A673 (cell line): ENCODE results near the gene KRT72. TPM values are rescaled to one million over a fixed set of nuclear protein-coding genes. Genes with fewer than 3 reads are reported as not detected.
"Not testable (repeated sequence)": the region's sequence is repeated elsewhere in the genome, so short reads cannot be mapped to it uniquely, and the experiment has no call there.

ENCODE experiments used
- BruUV-seq: library from RNA; stranded (reverse); fragments of 400-500 nt; replicated peaks from 2 replicates; lab custom pipeline; 2021; lab: Mats Ljungman, UMichigan
- CTCF ChIA-PET: fragments of 300-600 bp; sonication (Branson Sonifier 250); formaldehyde crosslinking; loops from one replicate; lab custom pipeline; 2022; ENCODE audit warnings: antibody characterized with exemption; lab: Charles Lee
- POLR2A ChIA-PET: fragments of 300-600 bp; sonication (Branson Sonifier 250); formaldehyde crosslinking; loops from one replicate; lab custom pipeline; 2022; ENCODE audit warnings: antibody characterized with exemption; ENCODE audit not compliant: low non-redundant PET; lab: Charles Lee
- DNase-seq: peaks from one replicate; pipeline ENCODE4 v3.0.0-alpha.2; 2015; ENCODE audit warnings: low spot score
- H3K27ac ChIP-seq: fragments of 200-600 bp; sonication (generic); 2 replicates; pipeline ENCODE4 v1.5.1; 2016; ENCODE audit warnings: mixed run types, low read depth, mild to moderate bottlenecking, mixed read lengths, antibody characterized with exemption, low read length; ENCODE audit not compliant: poor library complexity, severe bottlenecking
- H3K27me3 ChIP-seq: fragments of 200-600 bp; sonication (generic); replicated peaks from 2 replicates; pipeline ENCODE4 v1.6.1; 2017; ENCODE audit warnings: mixed run types, low read depth, mild to moderate bottlenecking, mixed read lengths, antibody characterized with exemption, low read length; ENCODE audit not compliant: insufficient read depth, poor library complexity
- H3K36me3 ChIP-seq: fragments of 200-600 bp; sonication (generic); 2 replicates; pipeline ENCODE4 v1.6.1; 2016; ENCODE audit warnings: mixed run types, mild to moderate bottlenecking, mixed read lengths, antibody characterized with exemption, low read length; ENCODE audit not compliant: insufficient read depth, poor library complexity, severe bottlenecking
- H3K4me1 ChIP-seq: fragments of 200-600 bp; sonication (generic); 2 replicates; pipeline ENCODE4 v1.6.1; 2017; ENCODE audit warnings: mixed run types, mild to moderate bottlenecking, mixed read lengths, antibody characterized with exemption, low read length; ENCODE audit not compliant: insufficient read depth, poor library complexity, severe bottlenecking
- H3K4me3 ChIP-seq: fragments of 200-600 bp; sonication (generic); 2 replicates; pipeline ENCODE4 v1.5.1; 2016; ENCODE audit warnings: low read depth, mixed run types, mild to moderate bottlenecking, mixed read lengths, low read length; ENCODE audit not compliant: poor library complexity, severe bottlenecking
- H3K9me3 ChIP-seq: fragments of 200-600 bp; sonication (generic); 2 replicates; pipeline ENCODE4 v1.6.1; 2016; ENCODE audit warnings: mixed run types, low read depth, mild to moderate bottlenecking, mixed read lengths, antibody characterized with exemption, low read length; ENCODE audit not compliant: poor library complexity, severe bottlenecking
- CTCF ChIP-seq: fragments of 300-800, 200-600 bp; sonication (generic); conservative IDR thresholded peaks from 2 replicates; pipeline ENCODE4 v1.5.1; 2017; ENCODE audit warnings: low read depth, mild to moderate bottlenecking, antibody characterized with exemption, low read length, moderate library complexity, mixed read lengths
- EZH2 ChIP-seq: fragments of 200-600 bp; sonication (generic); IDR thresholded peaks from 2 replicates; pipeline ENCODE4 v1.6.1; 2017; ENCODE audit warnings: borderline replicate concordance, low read depth, mild to moderate bottlenecking, mixed read lengths, antibody characterized with exemption, low read length; ENCODE audit not compliant: poor library complexity, severe bottlenecking
- intact Hi-C: fragments of 100-400 bp; cut with micrococcal nuclease; formaldehyde crosslinking; loops from one replicate; pipeline ENCODE4 v1.10.0; 2022; ENCODE audit not compliant: unreplicated experiment
- total RNA-seq: library from RNA; stranded (reverse); gene quantifications from 2 replicates; pipeline ENCODE4 v1.2.3, GENCODE V29; 2021

Gene KRT72
- total RNA-seq, 1 experiment from 2014 or later, result not detected

DNA sequence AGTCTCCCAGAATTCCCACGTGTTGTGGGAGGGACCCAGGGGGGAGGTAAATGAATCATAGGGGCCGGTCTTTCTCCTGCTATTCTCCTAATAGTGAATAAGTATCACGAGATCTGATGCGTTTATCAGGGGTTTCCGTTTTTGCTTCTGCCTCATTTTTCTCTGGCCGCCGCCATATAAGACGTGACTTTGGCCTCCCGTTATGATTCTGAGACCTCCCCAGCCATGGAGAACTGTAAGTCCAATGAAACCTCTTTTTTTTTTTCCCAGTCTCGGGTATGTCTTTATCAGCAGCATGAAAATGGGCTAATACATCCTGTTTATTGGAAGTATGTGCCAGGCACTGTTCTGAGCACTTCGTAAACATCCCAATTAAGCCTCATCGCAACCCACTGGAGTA is 788 bp downstream of the KRT72 start:
- TF ChIP-seq EZH2 (no peak), CTCF (no peak)
- intact Hi-C loops, result no loop called here
- no peak for DNase-seq
- H3K36me3 ChIP-seq, result no peaks in the 10 kb centered on the region
- no peaks in the 10 kb centered on the region for H3K9me3 ChIP-seq
- no peaks in the 10 kb centered on the region for H3K4me1 ChIP-seq
- H3K27ac ChIP-seq, result no peak overlapping the region
- H3K27me3 ChIP-seq, result peaks cover 36% of the 10 kb centered on the region
- CTCF ChIA-PET, result no interaction called here
- no TSS peak for BruUV-seq
- POLR2A ChIA-PET, result interaction anchor here (0.5 kb wide), 1 partner anchor 95 kb away, joined by 4 read pairs; no protein-coding TSS in a partner anchor
- H3K4me3 ChIP-seq, result no peak overlapping the region

DNA sequence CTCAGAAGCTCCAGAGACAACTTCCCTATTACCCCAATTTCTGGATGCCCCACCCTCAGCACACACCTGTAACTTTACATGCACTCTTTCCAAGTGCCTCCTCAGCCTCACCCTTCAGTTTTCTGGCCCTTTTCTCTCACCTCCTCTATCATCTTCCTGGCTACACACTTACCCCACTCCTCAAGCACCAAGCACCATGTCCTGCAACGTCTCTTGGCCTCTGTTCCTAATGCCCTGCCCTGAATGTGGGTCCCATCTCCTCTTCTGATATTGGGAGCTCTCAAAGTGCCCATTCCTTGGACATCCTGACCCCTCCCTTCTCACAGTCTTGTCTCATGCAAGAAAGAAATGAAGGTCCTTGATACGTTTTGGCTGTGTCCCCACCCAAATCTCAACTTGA is 1.2 kb downstream of the KRT72 start:
- POLR2A ChIA-PET, result interaction anchor here (0.5 kb wide), 1 partner anchor 95 kb away, joined by 4 read pairs; no protein-coding TSS in a partner anchor

GRCh38 chr12:52598966-52599365 is 2.3 kb downstream of the KRT72 start:
- POLR2A ChIA-PET, result no interaction called here
- H3K27me3 ChIP-seq, result peaks cover 36% of the 10 kb centered on the region

More for the DNA sequence above, 1.2 kb downstream of the KRT72 start:
- DNase-seq, result no peak
- Histone ChIP-seq H3K27me3 (peaks cover 36% of the 10 kb centered on the region), H3K36me3 (no peaks in the 10 kb centered on the region), H3K9me3 (no peaks in the 10 kb centered on the region), H3K27ac (no peak overlapping the region), H3K4me1 (no peaks in the 10 kb centered on the region), H3K4me3 (no peak overlapping the region)
- CTCF ChIA-PET, result no interaction called here
- BruUV-seq, result no TSS peak
- TF ChIP-seq EZH2 (no peak), CTCF (no peak)
- intact Hi-C loops, result no loop called here

GRCh38 chr12:52594237-52594636 is 7.0 kb downstream of the KRT72 start:
- H3K27ac ChIP-seq, H3K4me1 ChIP-seq, H3K36me3 ChIP-seq, H3K4me3 ChIP-seq, intact Hi-C loops, POLR2A ChIA-PET, CTCF ChIA-PET, BruUV-seq, H3K9me3 ChIP-seq, DNase-seq, H3K27me3 ChIP-seq: not testable (repeated sequence)

More at GRCh38 chr12:52598966-52599365, 2.3 kb downstream of the KRT72 start:
- H3K4me3 ChIP-seq, result no peak overlapping the region
- H3K9me3 ChIP-seq, result no peaks in the 10 kb centered on the region
- CTCF ChIA-PET, result no interaction called here
- no peaks in the 10 kb centered on the region for H3K4me1 ChIP-seq
- H3K27ac ChIP-seq, result no peak overlapping the region
- H3K36me3 ChIP-seq, result no peaks in the 10 kb centered on the region
- intact Hi-C loops, result no loop called here
- no TSS peak for BruUV-seq
- no peak for TF ChIP-seq EZH2
- TF ChIP-seq CTCF, result no peak
- no peak for DNase-seq
